GM08714 (cell line): ENCODE measurements around the gene XPO5.

ENCODE experiments used
- H3K4me3 ChIP-seq: fragments of 200-500 bp; sonication (Bioruptor generic); 2 replicates; pipeline ENCODE4 v1.5.1; 2014; ENCODE audit warnings: mild to moderate bottlenecking, low read length, inconsistent platforms
- ZNF274 ChIP-seq: IDR thresholded peaks from 2 replicates; pipeline ENCODE4 v1.6.1; 2012; ENCODE audit warnings: mild to moderate bottlenecking, low read depth, low read length

Gene XPO5

DNA sequence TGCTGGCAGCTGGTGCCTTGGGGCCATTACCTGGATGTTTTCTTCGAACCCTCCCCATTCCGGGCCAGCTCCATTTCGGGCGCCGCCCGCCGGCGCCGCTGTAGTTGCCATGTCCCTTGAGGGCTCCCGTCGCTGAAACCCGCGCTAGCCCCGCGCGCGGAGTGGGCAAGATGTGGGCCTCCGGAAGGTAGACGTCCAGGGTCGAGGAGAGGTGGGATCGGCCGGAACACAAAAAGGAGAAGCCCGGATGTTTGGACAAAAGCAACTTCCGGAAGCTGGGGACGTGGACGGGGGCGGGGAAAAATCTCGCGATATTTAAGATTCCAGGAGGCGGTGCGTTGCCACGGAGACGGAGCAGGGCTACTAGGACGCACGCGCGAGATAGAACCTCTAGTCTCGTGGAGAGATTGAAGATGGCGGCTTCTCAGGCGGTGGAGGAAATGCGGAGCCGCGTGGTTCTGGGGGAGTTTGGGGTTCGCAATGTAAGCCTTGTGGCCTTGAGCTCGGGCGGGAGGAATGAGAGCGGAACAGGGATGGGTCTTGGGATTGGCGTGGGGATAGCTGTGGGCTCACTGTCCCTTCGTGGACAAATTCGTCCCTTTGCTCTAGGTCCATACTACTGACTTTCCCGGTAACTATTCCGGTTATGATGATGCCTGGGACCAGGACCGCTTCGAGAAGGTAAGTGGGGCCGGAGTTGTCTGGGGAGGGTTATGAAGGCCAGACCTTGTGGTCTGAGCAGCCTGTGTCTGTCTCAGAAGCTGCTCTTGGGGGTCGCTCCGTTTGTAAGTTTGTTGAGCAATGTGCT, 58.9 kb downstream of the XPO5 start, which contains the start of the genes POLR1C and YIPF3:
POLR1C (plus strand) TSS at position 393 of the 808 bp plus-strand sequence; CDS start at position 414, 21 bp downstream.
YIPF3 (minus strand) TSS at position 230 of the 808 bp plus-strand sequence; CDS start at position 111, 119 bp downstream.
- TF ChIP-seq ZNF274, result no peak
- H3K4me3 ChIP-seq, result peak within 1 kb of the TSS; percentile 87

DNA sequence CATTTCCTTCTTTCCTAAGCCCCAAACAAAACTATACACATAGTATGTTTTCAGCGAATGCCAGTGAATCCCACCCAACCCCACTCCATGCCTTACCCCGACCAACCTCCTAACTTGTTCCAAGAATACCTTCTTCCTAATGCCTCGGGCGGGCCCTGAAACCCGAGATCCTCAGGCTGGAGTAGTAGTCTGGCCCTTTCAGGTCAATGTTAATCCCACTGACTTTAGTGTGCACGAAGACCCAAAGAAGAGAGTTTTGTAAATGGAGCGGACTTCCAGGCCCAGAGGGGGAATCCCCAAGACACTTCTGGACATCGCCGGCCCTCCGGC, 59.5 kb downstream of the XPO5 start:
- TF ChIP-seq ZNF274, result no peak

DNA sequence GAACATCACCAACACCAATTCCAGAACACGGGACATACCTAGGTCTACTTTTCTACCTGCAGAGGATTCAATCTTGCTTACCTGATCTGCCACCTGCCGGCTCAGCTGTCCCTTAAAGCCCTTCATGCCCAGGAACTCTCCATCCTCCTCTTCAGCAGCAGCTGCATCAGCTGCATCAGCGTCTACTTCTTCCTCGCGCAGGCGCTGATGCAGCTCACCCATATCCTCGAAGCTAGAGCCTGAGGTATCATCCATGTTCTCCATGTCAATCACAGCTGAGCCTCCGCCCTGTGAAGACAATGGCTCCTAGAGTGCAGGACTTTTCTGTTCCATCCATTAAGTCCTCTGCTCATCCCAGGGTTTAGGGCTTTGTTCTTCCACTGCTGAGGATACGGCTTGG, 60.0 kb downstream of the XPO5 start:
- TF ChIP-seq ZNF274, result no peak

More for the DNA sequence above, 59.5 kb downstream of the XPO5 start:
- H3K4me3 ChIP-seq, result peak overlapping the region; percentile 87

DNA sequence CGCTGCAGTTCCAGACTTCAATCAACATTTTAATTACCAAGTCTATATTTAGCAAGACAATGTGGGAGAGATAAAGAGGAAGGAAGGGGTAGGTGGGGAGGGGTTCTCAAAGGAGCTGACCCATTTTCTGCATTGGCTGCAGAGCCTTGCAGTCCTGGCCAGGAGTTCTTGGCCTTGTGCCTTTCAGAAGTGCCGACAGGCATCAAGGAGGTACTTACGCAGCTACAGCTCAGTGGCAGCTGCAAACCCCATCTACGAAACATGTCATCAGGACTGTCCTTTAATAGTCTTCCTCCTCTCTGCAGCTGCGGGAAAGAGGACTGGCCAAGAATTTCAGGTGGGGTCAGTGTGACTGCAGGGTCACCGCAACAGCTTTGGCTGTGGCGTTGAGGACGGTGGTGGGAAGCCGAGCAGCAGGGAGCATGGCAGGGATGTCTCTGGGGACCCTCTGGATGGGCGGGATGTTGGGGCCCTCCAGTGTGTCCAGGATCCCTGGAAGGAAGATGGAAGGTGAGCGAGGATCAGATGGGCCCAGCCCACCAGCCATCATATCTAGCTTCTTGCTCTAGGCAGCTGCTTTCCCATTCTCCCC, 63.9 kb downstream of the XPO5 start:
- no peak for TF ChIP-seq ZNF274
- H3K4me3 ChIP-seq, result no peak overlapping the region

More for the DNA sequence above, 60.0 kb downstream of the XPO5 start:
- peak overlapping the region; percentile 87 for H3K4me3 ChIP-seq

DNA sequence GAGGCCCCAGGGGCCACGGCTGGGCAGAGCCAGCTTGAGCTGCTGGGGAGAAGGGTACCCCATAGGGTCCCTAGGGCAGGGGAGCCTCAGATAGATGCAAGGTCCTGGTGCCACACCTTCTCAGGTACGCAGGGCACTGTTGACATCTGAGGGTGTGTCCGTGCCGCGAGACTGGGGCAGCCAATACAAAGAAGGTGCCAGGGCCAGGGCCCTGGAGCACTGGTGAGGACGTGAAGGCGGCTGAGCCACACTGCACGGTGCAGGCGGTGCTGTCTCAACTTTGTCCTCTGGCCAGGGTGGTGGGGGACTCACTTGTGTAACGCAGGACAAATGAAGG, 65.0 kb downstream of the XPO5 start:
- no peak overlapping the region for H3K4me3 ChIP-seq
- no peak for TF ChIP-seq ZNF274

DNA sequence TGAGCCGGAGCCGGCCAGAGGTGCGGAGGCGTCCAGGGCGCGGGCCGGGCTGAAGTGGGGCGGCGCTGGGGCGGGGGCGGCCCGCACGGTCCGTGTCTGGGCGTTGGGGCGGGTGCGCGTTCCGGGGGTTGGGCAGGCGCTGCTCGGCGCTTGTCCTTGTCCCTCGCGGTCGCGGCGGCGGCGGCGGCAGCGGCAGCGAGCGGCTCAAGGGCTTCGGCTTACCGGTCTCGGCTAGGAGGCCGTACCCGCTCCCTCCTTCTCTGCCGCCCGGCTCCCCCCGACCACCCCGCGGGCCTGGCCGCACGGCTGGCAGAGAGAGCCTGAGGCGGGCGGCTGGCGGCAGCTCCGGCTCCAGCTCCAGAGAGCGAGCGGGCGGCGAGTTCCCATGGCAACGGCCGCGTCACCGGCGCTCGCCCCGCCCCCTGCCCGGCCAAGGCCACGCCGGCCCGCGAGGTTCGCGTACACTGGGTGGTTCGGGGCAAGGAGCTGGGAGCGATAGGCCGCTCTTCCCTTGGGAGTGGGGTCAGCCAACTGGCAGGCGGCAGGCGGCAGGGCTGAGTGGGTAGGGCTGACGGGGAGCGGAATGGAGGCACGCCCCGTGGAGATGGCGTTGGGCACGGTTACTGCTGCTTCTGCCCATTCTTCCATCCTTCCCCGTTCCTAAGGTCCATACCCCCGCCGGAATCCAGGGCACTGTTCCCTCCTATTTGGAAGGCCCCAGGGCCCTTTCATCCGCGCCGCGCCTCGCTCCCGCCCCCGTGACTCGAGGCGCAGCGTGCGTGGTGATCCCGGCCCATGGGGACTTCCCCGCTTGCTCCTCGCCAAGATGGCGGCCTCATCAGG, 65.6 kb downstream of the XPO5 start, which contains the start of gene LRRC73:
LRRC73 (minus strand) TSS at position 363 of the 843 bp plus-strand sequence. CDS start 561 bp downstream, outside the sequence.
- peak within 1 kb of the TSS; percentile 50; the same call in 1 of the 2 replicates for H3K4me3 ChIP-seq
- TF ChIP-seq ZNF274, result no peak

DNA sequence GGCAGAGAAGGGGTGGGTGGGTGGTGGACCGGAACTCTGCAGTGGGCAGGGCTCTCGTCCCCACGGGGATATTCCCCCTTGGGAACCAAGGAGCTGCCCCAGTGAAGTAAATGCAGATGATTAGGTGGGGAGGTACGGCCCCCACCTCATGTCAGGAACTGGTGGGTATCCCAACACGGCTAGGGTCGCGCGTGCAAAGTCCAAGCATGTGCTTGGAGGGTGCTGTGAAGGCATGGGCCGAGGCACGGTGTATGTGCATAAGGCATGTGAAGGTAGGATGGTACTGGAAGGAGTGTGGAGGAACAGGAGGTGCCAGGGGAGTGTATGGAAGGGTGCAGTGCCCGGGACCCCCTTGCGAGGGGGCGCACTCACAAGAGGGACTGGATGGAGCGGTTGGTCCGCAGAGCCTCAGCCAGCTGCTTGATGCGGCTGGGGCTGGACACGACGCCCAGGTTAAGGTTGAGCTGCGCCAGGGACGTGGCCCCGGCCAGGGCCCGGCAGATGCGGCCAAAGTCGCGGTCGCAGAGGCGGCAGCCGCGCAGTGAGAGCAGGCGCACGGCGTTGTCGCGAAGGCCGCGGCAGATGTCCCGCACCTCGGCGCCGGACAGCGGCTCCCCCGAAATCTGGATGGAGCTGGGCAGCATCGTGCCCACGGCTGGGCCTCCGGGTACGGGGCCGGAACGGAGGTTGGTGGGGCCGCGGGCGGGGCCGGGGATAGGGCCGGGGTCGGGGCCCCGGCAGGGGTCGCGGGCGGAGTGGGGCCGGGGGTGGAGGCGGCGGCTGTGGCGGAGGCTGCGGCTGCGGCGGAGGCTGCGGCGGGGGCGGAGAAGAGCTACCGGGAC, 66.5 kb downstream of the XPO5 start:
- H3K4me3 ChIP-seq, result peak overlapping the region; percentile 50; the same call in 1 of the 2 replicates
- TF ChIP-seq ZNF274, result no peak

DNA sequence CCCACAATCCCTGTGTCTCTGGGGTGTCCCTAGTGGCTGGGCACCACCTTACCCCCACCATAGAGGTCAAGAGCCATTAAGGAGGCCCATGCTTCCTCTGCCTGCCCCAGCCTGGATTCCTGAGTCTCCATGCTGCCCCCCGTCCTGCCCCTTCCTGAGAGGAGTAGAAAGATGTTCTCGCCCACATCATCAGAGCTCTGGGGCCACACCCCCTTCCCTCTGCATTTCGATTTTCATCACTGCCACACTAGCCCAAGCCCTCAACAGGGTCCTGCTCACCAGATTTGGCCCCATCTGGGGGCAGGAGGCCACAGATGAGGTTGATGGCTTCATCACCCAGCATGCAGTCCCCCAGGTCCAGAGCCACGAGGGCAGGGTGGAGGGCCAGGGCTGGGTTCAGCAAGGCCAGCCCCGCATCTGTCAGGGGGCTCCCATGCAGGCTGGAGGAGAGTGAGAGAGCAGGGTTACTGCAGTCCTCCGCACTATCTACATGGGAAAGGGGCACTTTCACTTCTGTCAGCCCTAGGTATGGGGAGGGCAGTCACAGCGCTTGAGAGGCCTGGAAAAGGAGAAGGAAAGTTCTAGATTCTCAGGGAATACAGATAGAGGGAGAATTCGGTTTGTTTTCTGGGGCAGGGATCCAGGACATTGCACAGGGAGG, 67.2 kb downstream of the XPO5 start:
- no peak for TF ChIP-seq ZNF274
- H3K4me3 ChIP-seq, result no peak overlapping the region

DNA sequence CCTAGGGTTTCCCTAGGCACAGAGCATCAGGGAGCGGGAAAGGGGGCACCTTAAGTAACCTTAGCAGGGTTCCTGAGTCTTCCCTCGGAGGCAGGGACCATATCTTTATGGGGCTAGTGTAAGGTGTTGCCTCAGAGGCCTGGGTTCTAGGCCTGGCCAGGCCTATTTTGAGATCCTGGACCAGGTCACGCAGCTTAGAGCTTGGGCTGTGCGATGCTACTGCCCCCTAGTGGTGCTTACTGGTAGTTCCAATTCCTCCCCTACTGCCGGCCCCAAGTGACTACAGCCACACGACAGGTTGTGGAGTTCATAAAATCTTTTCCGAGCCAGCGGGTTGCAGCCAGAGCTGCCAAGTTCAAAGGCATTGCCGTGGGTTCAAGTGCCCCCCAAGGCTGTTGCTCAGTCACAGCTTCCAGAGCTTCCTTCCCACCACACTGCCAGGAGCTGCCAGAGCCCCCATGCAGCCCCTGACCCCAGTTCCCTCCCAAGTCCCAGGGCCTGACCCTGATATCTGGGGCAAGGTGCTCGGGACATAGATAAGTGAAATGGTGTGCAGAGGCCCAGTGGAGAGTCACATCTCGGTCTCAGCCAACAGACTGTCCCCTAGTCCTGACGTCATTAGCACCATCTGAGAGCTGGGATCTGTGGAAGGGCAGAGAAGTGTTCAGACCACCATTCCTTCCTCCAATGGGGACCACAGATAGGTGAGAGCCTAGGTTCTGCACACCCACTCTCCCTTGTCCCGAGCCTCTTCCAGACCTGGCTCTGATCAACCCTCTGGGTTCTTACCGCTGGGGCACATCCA, 69.0 kb downstream of the XPO5 start:
- H3K4me3 ChIP-seq, result no peak overlapping the region
- TF ChIP-seq ZNF274, result no peak

DNA sequence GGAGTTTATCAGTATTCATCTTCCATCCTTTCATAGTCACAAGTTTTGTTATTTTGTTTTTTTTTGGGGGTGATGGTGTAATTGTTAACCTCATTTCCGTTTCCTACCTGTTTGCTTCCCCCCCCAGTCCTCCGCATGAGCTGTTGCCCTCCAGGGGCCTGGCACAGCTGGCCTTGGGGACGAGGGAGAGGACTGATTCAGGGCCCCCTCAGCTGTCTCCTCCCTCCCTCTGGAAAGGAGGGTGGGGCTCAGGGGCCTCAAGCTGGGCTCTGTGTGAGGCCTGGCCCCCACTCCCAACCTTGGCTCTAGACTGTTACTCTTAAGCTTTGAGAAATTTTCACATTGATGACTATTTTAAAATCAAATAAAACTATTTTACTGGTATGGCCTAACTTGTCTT, 69.7 kb downstream of the XPO5 start:
- TF ChIP-seq ZNF274, result no peak
- no peak overlapping the region for H3K4me3 ChIP-seq

DNA sequence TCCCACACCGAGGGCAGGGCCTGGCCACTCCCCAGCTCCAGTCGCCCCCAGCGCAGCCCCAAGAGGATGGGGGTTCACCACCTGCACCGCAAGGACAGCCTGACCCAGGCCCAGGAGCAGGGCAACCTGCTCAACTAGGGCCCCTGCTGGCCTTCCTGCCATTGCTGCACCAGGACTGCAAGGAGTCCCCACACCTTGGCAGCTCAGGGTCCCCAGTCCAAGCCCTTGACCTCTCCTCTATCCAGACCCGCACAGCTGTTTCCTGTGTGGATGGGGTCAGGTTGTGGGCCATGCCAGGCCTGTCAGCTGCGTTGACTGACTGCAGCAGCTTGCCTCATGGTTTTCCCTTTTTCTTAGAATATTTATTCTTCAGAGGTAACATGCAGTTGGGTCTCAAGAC, 70.1 kb downstream of the XPO5 start:
- no peak overlapping the region for H3K4me3 ChIP-seq
- no peak for TF ChIP-seq ZNF274
